ENCODE measurements around the gene DSG2.
"Not testable (repeated sequence)": the region's sequence is repeated elsewhere in the genome, so short reads cannot be mapped to it uniquely, and the experiment has no call there.

DSG2 gene

DNA sequence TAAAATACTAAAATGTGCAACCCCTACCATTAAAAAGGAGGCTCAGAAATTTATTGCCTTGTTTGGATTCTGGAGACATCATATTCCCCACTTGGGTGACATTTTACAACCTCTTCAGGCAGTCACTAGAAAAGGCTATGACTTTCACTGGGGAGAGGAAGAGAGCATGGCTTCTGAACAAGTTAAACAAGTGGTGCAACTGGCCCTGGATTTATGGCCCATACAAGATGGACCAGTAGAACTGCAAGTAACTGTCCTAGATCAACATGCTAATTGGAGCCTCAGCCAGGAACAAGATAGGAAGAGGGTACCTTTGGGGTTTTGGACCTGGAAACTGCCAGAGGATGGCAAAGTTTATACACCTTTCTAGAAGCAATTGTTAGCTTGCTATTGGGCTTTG, 4.0 kb upstream of the DSG2 start:
- TF ChIP-seq ZC3H10 (CRISPR knock-in tag; IDR thresholded peaks at IDR 0.05) (no peak), ARNTL (CRISPR knock-in tag; IDR thresholded peaks at IDR 0.05; ENCODE audit: borderline replicate concordance, low read depth) (no peak), SNAI2 (CRISPR knock-in tag; IDR thresholded peaks at IDR 0.05) (no peak), ZNF8 (CRISPR knock-in tag; IDR thresholded peaks at IDR 0.05) (no peak), ZNF565 (CRISPR knock-in tag; conservative IDR thresholded peaks at IDR 0.05; ENCODE audit: low read depth) (no peak), ZFP3 (CRISPR knock-in tag; IDR thresholded peaks at IDR 0.05) (no peak), GLIS3 (CRISPR knock-in tag; IDR thresholded peaks at IDR 0.05) (no peak), ZFP30 (CRISPR knock-in tag; IDR thresholded peaks at IDR 0.05) (no peak), ESRRG (CRISPR knock-in tag; IDR thresholded peaks at IDR 0.05) (no peak), ZNF70 (CRISPR knock-in tag; IDR thresholded peaks at IDR 0.05) (no peak), TOX (CRISPR knock-in tag; IDR thresholded peaks at IDR 0.05; ENCODE audit: borderline replicate concordance) (no peak), BACH2 (CRISPR knock-in tag; IDR thresholded peaks at IDR 0.05; ENCODE audit: borderline replicate concordance) (no peak), RARB (CRISPR knock-in tag; IDR thresholded peaks at IDR 0.05) (no peak), PPARA (CRISPR knock-in tag; IDR thresholded peaks at IDR 0.05; ENCODE audit: borderline replicate concordance) (no peak), ISL1 (CRISPR knock-in tag; IDR thresholded peaks at IDR 0.05) (no peak)
- TF ChIP-seq, protein P1, sequence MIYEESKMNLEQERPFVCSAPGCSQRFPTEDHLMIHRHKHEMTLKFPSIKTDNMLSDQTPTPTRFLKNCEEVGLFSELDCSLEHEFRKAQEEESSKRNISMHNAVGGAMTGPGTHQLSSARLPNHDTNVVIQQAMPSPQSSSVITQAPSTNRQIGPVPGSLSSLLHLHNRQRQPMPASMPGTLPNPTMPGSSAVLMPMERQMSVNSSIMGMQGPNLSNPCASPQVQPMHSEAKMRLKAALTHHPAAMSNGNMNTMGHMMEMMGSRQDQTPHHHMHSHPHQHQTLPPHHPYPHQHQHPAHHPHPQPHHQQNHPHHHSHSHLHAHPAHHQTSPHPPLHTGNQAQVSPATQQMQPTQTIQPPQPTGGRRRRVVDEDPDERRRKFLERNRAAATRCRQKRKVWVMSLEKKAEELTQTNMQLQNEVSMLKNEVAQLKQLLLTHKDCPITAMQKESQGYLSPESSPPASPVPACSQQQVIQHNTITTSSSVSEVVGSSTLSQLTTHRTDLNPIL (CRISPR knock-in tag; IDR thresholded peaks at IDR 0.05; ENCODE audit: low read depth): no peak
- TF ChIP-seq, protein P2, sequence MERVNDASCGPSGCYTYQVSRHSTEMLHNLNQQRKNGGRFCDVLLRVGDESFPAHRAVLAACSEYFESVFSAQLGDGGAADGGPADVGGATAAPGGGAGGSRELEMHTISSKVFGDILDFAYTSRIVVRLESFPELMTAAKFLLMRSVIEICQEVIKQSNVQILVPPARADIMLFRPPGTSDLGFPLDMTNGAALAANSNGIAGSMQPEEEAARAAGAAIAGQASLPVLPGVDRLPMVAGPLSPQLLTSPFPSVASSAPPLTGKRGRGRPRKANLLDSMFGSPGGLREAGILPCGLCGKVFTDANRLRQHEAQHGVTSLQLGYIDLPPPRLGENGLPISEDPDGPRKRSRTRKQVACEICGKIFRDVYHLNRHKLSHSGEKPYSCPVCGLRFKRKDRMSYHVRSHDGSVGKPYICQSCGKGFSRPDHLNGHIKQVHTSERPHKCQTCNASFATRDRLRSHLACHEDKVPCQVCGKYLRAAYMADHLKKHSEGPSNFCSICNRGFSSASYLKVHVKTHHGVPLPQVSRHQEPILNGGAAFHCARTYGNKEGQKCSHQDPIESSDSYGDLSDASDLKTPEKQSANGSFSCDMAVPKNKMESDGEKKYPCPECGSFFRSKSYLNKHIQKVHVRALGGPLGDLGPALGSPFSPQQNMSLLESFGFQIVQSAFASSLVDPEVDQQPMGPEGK (CRISPR knock-in tag; IDR thresholded peaks at IDR 0.05; ENCODE audit: borderline replicate concordance): no peak
- TF ChIP-seq, protein P3, sequence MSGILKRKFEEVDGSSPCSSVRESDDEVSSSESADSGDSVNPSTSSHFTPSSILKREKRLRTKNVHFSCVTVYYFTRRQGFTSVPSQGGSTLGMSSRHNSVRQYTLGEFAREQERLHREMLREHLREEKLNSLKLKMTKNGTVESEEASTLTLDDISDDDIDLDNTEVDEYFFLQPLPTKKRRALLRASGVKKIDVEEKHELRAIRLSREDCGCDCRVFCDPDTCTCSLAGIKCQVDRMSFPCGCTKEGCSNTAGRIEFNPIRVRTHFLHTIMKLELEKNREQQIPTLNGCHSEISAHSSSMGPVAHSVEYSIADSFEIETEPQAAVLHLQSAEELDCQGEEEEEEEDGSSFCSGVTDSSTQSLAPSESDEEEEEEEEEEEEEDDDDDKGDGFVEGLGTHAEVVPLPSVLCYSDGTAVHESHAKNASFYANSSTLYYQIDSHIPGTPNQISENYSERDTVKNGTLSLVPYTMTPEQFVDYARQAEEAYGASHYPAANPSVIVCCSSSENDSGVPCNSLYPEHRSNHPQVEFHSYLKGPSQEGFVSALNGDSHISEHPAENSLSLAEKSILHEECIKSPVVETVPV (CRISPR knock-in tag; IDR thresholded peaks at IDR 0.05): no peak
- ATAC-seq: no peak

DNA sequence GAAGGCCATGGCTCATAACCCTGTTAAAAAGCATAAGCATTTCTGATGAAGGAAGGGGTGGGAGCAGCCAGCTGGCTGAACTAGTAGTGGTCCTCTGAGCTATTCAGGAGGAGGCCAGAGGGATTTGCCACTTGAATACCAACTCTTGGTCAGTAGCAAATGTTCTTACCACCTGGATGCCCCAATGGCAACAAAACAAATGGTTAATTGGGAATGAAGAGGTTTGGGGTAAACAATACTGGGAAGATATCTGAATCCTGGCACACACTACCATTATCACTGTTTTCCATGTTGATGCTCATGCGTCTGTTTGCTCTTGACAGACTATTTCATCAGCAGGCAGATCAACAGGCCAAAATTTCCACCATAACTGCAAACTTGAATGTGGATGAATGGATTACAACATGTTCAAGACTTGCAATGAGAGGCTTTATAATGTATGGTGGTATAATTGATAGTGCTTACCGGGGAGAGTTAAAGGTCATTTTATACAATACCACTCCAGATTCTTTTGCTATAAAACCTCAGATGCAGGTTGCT, 3.2 kb upstream of the DSG2 start:
- ATAC-seq: not testable (repeated sequence)

DNA sequence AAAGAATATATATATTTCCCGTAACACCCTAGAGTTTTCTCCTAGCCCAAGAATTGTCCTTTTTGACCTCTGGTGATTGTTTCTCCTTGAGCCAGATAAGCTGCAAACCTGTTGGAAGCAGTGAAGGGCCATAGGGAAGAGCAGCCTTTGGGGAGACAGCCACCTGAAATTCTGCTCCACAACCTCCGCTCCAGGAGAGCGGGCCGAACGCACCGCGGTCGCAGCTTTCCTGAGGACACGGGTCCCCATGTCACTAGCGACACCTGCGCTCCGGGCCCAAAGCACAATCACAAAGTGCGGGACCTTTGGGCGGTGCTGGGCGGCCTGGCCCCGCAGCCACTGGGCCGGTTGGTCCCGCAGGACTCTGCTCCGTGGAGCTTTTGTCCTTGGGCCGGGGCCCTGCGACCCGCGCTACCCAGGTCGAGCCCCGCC, 557 bp upstream of the DSG2 start:
- TF ChIP-seq ZC3H10 (CRISPR knock-in tag; IDR thresholded peaks at IDR 0.05) (no peak), ZNF565 (CRISPR knock-in tag; conservative IDR thresholded peaks at IDR 0.05; ENCODE audit: low read depth) (no peak), RARB (CRISPR knock-in tag; IDR thresholded peaks at IDR 0.05) (no peak), ZNF70 (CRISPR knock-in tag; IDR thresholded peaks at IDR 0.05) (no peak), TOX (CRISPR knock-in tag; IDR thresholded peaks at IDR 0.05; ENCODE audit: borderline replicate concordance) (no peak), GLIS3 (CRISPR knock-in tag; IDR thresholded peaks at IDR 0.05) (no peak), PPARA (CRISPR knock-in tag; IDR thresholded peaks at IDR 0.05; ENCODE audit: borderline replicate concordance) (no peak), BACH2 (CRISPR knock-in tag; IDR thresholded peaks at IDR 0.05; ENCODE audit: borderline replicate concordance) (no peak), ZFP3 (CRISPR knock-in tag; IDR thresholded peaks at IDR 0.05) (no peak), ESRRG (CRISPR knock-in tag; IDR thresholded peaks at IDR 0.05) (no peak)
- TF ChIP-seq, protein P4, sequence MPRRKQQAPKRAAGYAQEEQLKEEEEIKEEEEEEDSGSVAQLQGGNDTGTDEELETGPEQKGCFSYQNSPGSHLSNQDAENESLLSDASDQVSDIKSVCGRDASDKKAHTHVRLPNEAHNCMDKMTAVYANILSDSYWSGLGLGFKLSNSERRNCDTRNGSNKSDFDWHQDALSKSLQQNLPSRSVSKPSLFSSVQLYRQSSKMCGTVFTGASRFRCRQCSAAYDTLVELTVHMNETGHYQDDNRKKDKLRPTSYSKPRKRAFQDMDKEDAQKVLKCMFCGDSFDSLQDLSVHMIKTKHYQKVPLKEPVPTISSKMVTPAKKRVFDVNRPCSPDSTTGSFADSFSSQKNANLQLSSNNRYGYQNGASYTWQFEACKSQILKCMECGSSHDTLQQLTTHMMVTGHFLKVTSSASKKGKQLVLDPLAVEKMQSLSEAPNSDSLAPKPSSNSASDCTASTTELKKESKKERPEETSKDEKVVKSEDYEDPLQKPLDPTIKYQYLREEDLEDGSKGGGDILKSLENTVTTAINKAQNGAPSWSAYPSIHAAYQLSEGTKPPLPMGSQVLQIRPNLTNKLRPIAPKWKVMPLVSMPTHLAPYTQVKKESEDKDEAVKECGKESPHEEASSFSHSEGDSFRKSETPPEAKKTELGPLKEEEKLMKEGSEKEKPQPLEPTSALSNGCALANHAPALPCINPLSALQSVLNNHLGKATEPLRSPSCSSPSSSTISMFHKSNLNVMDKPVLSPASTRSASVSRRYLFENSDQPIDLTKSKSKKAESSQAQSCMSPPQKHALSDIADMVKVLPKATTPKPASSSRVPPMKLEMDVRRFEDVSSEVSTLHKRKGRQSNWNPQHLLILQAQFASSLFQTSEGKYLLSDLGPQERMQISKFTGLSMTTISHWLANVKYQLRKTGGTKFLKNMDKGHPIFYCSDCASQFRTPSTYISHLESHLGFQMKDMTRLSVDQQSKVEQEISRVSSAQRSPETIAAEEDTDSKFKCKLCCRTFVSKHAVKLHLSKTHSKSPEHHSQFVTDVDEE (CRISPR knock-in tag; IDR thresholded peaks at IDR 0.05): no peak
- TF ChIP-seq, protein P1 (CRISPR knock-in tag; IDR thresholded peaks at IDR 0.05; ENCODE audit: low read depth): no peak
- TF ChIP-seq, protein P2 (CRISPR knock-in tag; IDR thresholded peaks at IDR 0.05; ENCODE audit: borderline replicate concordance): no peak
- no peak for ATAC-seq
